Endothelial cell (in vitro differentiated cells): Measurements from ENCODE around the gene KIAA1671. TPM values are rescaled to one million over a fixed set of nuclear protein-coding genes. Genes with fewer than 3 reads are reported as not detected.
A peak's percentile ranks its signal among the peaks of the same experiment; 100 is the strongest.

Source experiments
- DNase-seq: peaks from one replicate; pipeline ENCODE4 v3.0.0; 2021; ENCODE audit warnings: low spot score
- H3K27ac Mint-ChIP-seq: one replicate; pipeline ENCODE4 v1.8.0; 2021; ENCODE audit warnings: mixed read lengths, inconsistent platforms; ENCODE audit not compliant: unreplicated experiment
- H3K27me3 Mint-ChIP-seq: one replicate; pipeline ENCODE4 v1.8.0; 2021; ENCODE audit warnings: mild to moderate bottlenecking, moderate library complexity, mixed read lengths, inconsistent platforms; ENCODE audit not compliant: unreplicated experiment
- H3K36me3 Mint-ChIP-seq: one replicate; pipeline ENCODE4 v1.8.0; 2021; ENCODE audit warnings: mild to moderate bottlenecking, low read depth, mixed read lengths, inconsistent platforms; ENCODE audit not compliant: unreplicated experiment
- H3K4me1 Mint-ChIP-seq: one replicate; pipeline ENCODE4 v1.8.0; 2021; ENCODE audit warnings: mild to moderate bottlenecking, mixed read lengths, inconsistent platforms; ENCODE audit not compliant: unreplicated experiment
- H3K4me3 Mint-ChIP-seq: one replicate; pipeline ENCODE4 v1.8.0; 2021; ENCODE audit warnings: mild to moderate bottlenecking, mixed read lengths, inconsistent platforms; ENCODE audit not compliant: unreplicated experiment
- H3K9me3 Mint-ChIP-seq: one replicate; pipeline ENCODE4 v1.8.0; 2021; ENCODE audit warnings: mixed read lengths, inconsistent platforms; ENCODE audit not compliant: unreplicated experiment
- total RNA-seq: library from RNA; stranded (reverse); fragmentation: NEBNext Ultra II Directional; extraction: Animal tissue kit (Norgen Biotek cat#: 25700); gene quantifications from one replicate; pipeline ENCODE4 v1.2.1, GENCODE V29; 2021; ENCODE audit not compliant: unreplicated experiment
- TF ChIP-seq, protein P1 (sequence below): fragments of 200-600 bp; sonication (generic); IDR thresholded peaks from one replicate; pipeline ENCODE4 v1.5.0; 2021; ENCODE audit warnings: antibody characterized with exemption; ENCODE audit not compliant: unreplicated experiment

KIAA1671 gene
- total RNA-seq, 1 donor from 2014 or later: 92.1 TPM

DNA sequence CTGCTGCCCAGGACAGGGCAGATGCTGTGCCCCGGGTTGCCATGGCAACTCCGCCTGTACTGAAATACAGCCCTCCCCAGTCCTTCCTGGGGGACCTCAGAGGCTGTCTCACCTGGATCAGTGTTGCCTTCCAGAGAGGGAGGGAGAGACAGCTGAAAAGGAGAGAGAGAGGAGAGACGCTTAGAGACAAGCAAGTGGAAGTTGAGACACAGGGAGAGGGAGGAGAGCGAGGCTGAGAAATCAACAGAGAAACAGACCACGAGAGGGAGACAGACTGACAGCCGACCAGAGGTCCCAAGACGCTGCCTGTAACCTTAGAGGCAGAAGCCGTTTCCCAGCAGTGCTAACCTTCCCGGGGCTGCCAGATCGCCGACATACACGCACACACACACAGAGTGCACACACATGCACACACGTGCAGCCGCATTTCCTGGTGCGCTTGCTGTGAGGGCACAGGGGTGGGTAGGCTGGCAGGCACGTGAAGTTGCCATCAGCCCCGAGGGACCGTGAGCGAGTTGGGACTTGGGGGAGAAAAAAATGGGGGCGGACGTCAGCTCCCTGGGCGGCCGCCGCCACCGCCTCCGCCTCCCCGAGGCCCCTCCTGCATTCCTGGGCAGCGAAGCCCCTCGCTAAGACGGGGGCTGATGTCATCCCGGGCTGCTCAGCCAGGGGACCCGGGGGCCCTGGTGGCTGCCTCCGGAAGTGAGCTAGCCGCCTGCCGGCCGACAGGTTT, 158.5 kb downstream of the KIAA1671 start:
- Mint-ChIP-seq H3K4me3 (peak overlapping the region; percentile 98), H3K4me1 (peaks cover 57% of the 10 kb centered on the region), H3K27ac (peak overlapping the region; percentile 100), H3K27me3 (peaks cover 20% of the 10 kb centered on the region), H3K9me3 (no peaks in the 10 kb centered on the region), H3K36me3 (peaks cover 13% of the 10 kb centered on the region)
- peak; percentile 72 for DNase-seq
- TF ChIP-seq, protein P1, sequence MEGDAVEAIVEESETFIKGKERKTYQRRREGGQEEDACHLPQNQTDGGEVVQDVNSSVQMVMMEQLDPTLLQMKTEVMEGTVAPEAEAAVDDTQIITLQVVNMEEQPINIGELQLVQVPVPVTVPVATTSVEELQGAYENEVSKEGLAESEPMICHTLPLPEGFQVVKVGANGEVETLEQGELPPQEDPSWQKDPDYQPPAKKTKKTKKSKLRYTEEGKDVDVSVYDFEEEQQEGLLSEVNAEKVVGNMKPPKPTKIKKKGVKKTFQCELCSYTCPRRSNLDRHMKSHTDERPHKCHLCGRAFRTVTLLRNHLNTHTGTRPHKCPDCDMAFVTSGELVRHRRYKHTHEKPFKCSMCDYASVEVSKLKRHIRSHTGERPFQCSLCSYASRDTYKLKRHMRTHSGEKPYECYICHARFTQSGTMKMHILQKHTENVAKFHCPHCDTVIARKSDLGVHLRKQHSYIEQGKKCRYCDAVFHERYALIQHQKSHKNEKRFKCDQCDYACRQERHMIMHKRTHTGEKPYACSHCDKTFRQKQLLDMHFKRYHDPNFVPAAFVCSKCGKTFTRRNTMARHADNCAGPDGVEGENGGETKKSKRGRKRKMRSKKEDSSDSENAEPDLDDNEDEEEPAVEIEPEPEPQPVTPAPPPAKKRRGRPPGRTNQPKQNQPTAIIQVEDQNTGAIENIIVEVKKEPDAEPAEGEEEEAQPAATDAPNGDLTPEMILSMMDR: peak; percentile 69

DNA sequence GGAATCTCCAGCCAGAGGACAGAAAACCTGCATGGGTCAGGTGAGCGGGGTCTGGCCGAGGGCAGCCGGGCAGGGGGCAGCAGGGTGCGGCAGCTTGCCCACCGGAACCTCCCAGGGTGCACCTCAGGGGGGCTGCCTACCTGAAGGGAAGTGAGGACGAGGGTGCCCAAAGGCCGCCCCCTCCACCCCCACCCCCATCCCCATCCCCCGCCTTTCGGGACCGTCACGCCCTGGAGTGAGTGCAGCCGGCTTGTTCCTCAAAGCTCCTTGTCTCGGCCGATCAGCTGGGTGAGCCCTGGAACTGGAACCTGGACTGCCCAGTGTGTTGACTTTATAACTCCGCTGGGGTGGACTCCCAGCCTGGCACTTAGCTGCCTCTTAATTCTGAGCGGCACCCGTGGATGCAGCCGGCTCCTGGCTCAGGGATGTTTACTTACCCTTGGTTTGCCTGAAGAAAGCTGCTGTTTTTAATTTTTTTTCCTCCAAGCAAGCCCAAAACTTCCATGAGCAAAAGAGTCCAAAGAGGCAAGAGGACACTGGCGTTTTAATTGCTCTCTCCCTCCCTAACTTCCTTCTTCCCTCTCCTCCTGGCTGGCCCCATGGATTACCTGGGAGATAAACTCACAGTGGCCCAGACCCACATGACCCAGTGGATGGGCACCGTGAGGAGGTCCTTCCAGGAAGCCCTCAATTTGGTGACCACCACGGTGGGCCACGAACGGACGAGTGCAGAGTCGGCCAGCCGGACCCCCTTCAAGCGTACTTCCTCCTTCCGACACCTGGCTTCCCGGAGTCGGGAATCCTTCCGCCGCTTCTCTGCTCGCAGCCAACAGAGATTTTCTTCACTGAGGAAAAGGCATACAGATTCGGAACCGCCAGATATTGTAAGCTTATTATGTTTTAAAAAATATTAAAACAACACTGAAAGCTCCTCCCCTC, 159.3 kb downstream of the KIAA1671 start:
- H3K27ac Mint-ChIP-seq: peak overlapping the region; percentile 98
- DNase-seq: peak; percentile 28
- H3K9me3 Mint-ChIP-seq: no peaks in the 10 kb centered on the region
- H3K4me3 Mint-ChIP-seq: peak overlapping the region; percentile 98
- H3K36me3 Mint-ChIP-seq: peaks cover 14% of the 10 kb centered on the region
- peaks cover 60% of the 10 kb centered on the region for H3K4me1 Mint-ChIP-seq
- peaks cover 20% of the 10 kb centered on the region for H3K27me3 Mint-ChIP-seq
- TF ChIP-seq, protein P1: no peak

DNA sequence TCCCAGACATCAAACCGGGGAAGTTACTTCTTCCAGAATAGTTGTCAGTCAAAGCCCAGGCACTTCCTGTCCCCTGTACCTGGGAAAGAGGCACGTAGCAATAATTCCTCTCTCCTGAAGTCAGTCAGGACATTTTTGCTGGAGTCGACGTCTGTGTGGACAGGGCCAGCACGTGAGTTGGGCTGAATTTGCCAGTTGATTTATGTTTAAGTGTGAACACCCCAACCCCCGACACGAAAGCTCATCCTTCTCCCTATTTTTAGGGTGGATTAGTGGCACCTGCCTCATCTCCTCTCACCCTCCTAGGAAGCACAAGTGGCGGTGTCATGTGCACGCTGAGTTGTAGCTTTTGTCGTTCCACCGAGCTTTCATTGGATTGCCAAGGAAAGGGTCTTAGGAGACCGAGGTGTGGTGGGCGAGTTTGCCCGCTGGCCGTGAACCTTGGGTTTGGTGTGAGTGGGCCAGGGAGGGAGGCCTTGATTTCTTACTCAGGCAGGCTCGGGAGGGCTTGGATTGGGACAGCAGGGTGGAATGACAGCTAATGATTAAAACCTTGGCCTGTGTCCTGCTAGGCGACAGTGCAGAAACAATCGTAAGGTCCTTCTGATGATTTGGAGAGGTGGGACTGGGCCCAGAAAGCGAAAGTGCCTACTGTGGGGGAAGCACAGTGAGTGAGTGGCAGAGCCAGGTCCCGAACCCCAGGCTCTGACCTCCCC, 160.2 kb downstream of the KIAA1671 start:
- H3K4me1 Mint-ChIP-seq: peaks cover 69% of the 10 kb centered on the region
- no peak for DNase-seq
- TF ChIP-seq, protein P1: no peak
- no peaks in the 10 kb centered on the region for H3K9me3 Mint-ChIP-seq
- H3K27ac Mint-ChIP-seq: peak overlapping the region; percentile 98
- H3K27me3 Mint-ChIP-seq: peaks cover 20% of the 10 kb centered on the region
- H3K4me3 Mint-ChIP-seq: peak overlapping the region; percentile 98
- peaks cover 19% of the 10 kb centered on the region for H3K36me3 Mint-ChIP-seq

DNA sequence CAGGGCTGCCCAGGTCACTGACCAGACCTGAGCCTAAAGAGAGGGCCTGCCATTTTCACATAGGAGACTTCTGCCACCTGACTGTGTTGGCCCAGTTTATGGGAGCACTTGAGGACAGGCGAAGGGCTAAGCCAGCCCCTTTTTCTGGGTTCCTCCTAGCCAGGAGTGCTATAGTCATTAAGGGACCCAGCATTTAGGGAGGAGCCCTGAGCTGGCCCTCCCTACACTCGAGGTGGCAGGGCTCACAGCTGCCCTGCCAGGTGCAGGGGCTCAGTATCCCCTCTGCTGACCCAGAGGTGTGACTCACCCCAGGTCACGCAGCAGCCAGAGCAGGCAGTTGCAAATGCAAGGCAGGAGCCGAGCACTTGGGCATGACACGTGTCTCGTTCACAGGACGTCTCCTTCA, 160.8 kb downstream of the KIAA1671 start:
- Mint-ChIP-seq H3K36me3 (peaks cover 23% of the 10 kb centered on the region), H3K27ac (no peak overlapping the region), H3K9me3 (no peaks in the 10 kb centered on the region), H3K4me1 (peaks cover 68% of the 10 kb centered on the region), H3K4me3 (peak overlapping the region; percentile 98), H3K27me3 (peaks cover 21% of the 10 kb centered on the region)
- no peak for DNase-seq
- TF ChIP-seq, protein P1: no peak
